Suprapubic skin (tissue), 4 donors: Measurements from ENCODE around the gene ARHGEF1. TPM values are rescaled to one million over a fixed set of nuclear protein-coding genes. Genes with fewer than 3 reads are reported as not detected.

Experiments used
- DNase-seq, 2 donors: peaks; one replicate each; pipeline ENCODE4 v3.0.0-alpha.2; 2019; ENCODE audit warnings: low spot score in 2 of 2
- H3K27ac ChIP-seq: fragments of 200-600 bp; sonication (generic); one replicate; pipeline ENCODE4 v1.5.1; 2019
- H3K27me3 ChIP-seq: fragments of 200-600 bp; sonication (generic); one replicate; pipeline ENCODE4 v1.5.1; 2019
- H3K36me3 ChIP-seq: fragments of 200-600 bp; sonication (generic); one replicate; pipeline ENCODE4 v1.5.1; 2019
- H3K4me1 ChIP-seq: fragments of 200-600 bp; sonication (generic); one replicate; pipeline ENCODE4 v1.5.1; 2019
- H3K4me3 ChIP-seq: fragments of 200-600 bp; sonication (generic); one replicate; pipeline ENCODE4 v1.5.1; 2019; ENCODE audit warnings: mild to moderate bottlenecking
- H3K9me3 ChIP-seq: fragments of 200-600 bp; sonication (generic); one replicate; pipeline ENCODE4 v1.5.1; 2019
- CTCF ChIP-seq, 2 donors: fragments of 200-600 bp in 1 of 2; fragments of 450-650 bp in 1 of 2; sonication (generic) in 1 of 2; IDR thresholded peaks; one replicate each; pipeline ENCODE4 v1.5.1; 2016 to 2019; ENCODE audit warnings: antibody characterized with exemption in 2 of 2, mild to moderate bottlenecking in 1 of 2, moderate library complexity in 1 of 2
- EP300 ChIP-seq: sonication (generic); formaldehyde crosslinking; IDR thresholded peaks from one replicate; pipeline ENCODE4 v1.6.1; 2017; ENCODE audit warnings: antibody characterized with exemption
- POLR2A ChIP-seq, 2 donors: fragments of 450-650 bp; IDR thresholded peaks; one replicate each; pipeline ENCODE4 v1.6.1; 2017; ENCODE audit warnings: antibody characterized with exemption in 2 of 2, mild to moderate bottlenecking in 2 of 2, moderate library complexity in 2 of 2
- POLR2AphosphoS5 ChIP-seq, 3 donors: sonication (generic); formaldehyde crosslinking; IDR thresholded peaks; one replicate each; pipeline ENCODE4 v1.6.1; 2017; ENCODE audit warnings: antibody characterized with exemption in 3 of 3
- WGBS: methylation state at CpG from one replicate; pipeline ENCODE4 v1.1.5; 2018; 5-methylcytosine and 5-hydroxymethylcytosine counted together
- total RNA-seq, 4 donors: library from RNA; depleted of rRNA; stranded (reverse); fragments of >200 nt; gene quantifications; one replicate each; pipeline ENCODE4 v1.1.0, GENCODE V29; 2016

Gene ARHGEF1
- total RNA-seq, 4 donors from 2014 or later, result 61.0 to 173 (median 72.1) TPM

- no peak for DNase-seq
- Histone ChIP-seq H3K4me1 (peaks cover 17% of the 10 kb centered on the region), H3K4me3 (peak within 1 kb of the TSS; percentile 51), H3K27ac (no peak within 1 kb of the TSS), H3K36me3 (no peaks in the 10 kb centered on the region), H3K9me3 (no peaks in the 10 kb centered on the region), H3K27me3 (peaks cover 99% of the 10 kb centered on the region)
- TF ChIP-seq CTCF (IDR thresholded peaks at IDR 0.05) (no peak), POLR2A (IDR thresholded peaks at IDR 0.05) (no peak), POLR2AphosphoS5 (IDR thresholded peaks at IDR 0.05) (no peak), EP300 (no peak)
- 2% methylated on average over 39 of the region's 49 CpGs for WGBS
Observed at GRCh38 chr19:41928221-41928683, 45.3 kb downstream of the ARHGEF1 start, which contains the start of gene ERFL. Gene ERFL, minus strand, starts transcription at chr19:41928449. Its CDS starts 15,530 bp downstream, at chr19:41912919.

- Histone ChIP-seq H3K9me3 (no peaks in the 10 kb centered on the region), H3K4me3 (peak overlapping the region; percentile 51), H3K4me1 (peaks cover 17% of the 10 kb centered on the region), H3K27me3 (peaks cover 99% of the 10 kb centered on the region), H3K36me3 (no peaks in the 10 kb centered on the region), H3K27ac (no peak overlapping the region)
- DNase-seq, result no peak
- 7% methylated on average over 23 of the region's 29 CpGs for WGBS
- TF ChIP-seq POLR2AphosphoS5 (IDR thresholded peaks at IDR 0.05), result no peak
- no peak for TF ChIP-seq POLR2A (IDR thresholded peaks at IDR 0.05)
- TF ChIP-seq CTCF (IDR thresholded peaks at IDR 0.05), result no peak
- no peak for TF ChIP-seq EP300
Observed at GRCh38 chr19:41928754-41929535, 46.0 kb downstream of the ARHGEF1 start.

DNA sequence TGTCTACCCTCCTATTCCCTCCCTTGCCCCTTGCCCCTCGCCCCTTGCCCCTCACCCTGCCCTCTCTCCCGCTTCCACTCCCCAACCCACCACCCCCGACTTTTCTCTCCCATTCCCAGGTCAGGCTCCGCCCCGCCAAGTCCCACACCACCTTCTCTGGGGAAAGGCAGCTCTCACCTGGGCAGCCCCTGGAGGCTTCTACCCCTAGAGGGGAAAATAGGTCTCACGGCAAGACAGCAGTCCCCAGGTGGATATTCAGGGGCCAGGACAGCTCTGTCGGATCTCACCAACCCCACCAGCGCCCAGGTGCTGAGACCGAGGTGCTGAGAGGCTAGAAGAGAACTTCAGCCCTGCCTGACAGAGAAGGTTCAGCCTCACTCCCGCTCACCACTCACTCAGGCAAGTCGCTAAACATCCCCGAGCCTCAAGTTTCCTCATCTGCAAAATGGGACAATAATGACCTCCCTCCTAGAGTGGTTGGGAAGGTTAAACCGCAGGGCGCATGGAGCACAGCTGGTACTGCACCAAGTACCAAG is 46.6 kb downstream of the ARHGEF1 start:
- Histone ChIP-seq H3K4me3 (no peak overlapping the region), H3K27ac (no peak overlapping the region), H3K36me3 (no peaks in the 10 kb centered on the region), H3K9me3 (no peaks in the 10 kb centered on the region), H3K27me3 (peaks cover 99% of the 10 kb centered on the region), H3K4me1 (peaks cover 17% of the 10 kb centered on the region)
- TF ChIP-seq CTCF (IDR thresholded peaks at IDR 0.05) (no peak), POLR2AphosphoS5 (IDR thresholded peaks at IDR 0.05) (no peak), POLR2A (IDR thresholded peaks at IDR 0.05) (no peak), EP300 (no peak)
- 34% methylated on average over 12 of the region's 14 CpGs for WGBS
- no peak for DNase-seq

GRCh38 chr19:41930322-41930722 is 47.3 kb downstream of the ARHGEF1 start:
- no peak overlapping the region for H3K4me3 ChIP-seq
- TF ChIP-seq POLR2AphosphoS5 (IDR thresholded peaks at IDR 0.05), result no peak
- no peak for TF ChIP-seq EP300
- H3K27ac ChIP-seq, result no peak overlapping the region
- 25% methylated on average over 5 of the region's 7 CpGs for WGBS
- peaks cover 99% of the 10 kb centered on the region for H3K27me3 ChIP-seq
- no peaks in the 10 kb centered on the region for H3K36me3 ChIP-seq
- no peaks in the 10 kb centered on the region for H3K9me3 ChIP-seq
- peaks cover 17% of the 10 kb centered on the region for H3K4me1 ChIP-seq
- DNase-seq, result no peak

DNA sequence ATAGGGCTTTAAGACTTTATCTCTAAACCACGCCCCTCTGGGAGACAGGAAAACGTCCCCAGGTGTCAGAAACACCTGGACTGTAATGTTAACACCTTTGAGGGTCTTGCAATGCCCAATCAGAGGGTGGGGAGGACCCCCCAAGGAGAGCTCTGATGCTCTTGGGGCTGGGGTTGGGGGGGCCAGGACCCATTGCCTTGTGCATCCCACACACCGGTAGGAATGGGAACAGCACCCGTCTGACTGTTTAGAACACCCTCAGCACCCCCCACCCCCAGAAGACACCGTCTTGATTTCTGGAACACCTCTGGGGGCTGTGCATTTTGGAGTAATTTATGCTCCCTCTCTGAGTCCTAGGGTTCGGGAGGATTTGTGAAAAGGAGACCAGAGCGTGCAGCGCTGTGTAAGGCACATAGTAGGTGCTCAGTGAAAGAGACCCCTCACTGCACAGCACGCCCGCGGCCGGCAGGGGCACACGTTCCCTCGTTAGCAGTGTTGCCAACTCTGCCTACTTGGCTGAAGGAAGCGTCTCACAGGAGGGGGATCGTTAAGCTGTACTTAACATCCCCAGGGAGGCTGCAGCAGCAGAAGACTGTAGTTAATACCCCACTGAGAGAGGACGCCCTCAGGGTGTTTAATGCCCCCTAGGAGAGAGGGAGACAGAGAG is 48.1 kb downstream of the ARHGEF1 start:
- 18% methylated on average over 9 of the region's 17 CpGs for WGBS
- no peak overlapping the region for H3K27ac ChIP-seq
- TF ChIP-seq POLR2AphosphoS5 (IDR thresholded peaks at IDR 0.05) (no peak), POLR2A (IDR thresholded peaks at IDR 0.05) (no peak), EP300 (no peak), CTCF (IDR thresholded peaks at IDR 0.05) (no peak)
- no peaks in the 10 kb centered on the region for H3K9me3 ChIP-seq
- H3K4me3 ChIP-seq, result no peak overlapping the region
- no peak for DNase-seq
- H3K4me1 ChIP-seq, result peaks cover 24% of the 10 kb centered on the region
- peaks cover 99% of the 10 kb centered on the region for H3K27me3 ChIP-seq
- H3K36me3 ChIP-seq, result no peaks in the 10 kb centered on the region
